Measurements from ENCODE around the gene METAP1D.

- no peak for TF ChIP-seq EZH2 (IDR thresholded peaks at IDR 0.05; ENCODE audit: borderline replicate concordance, low read depth, low read length, poor library complexity, severe bottlenecking)
- TF ChIP-seq CTCF (conservative IDR thresholded peaks at IDR 0.05; ENCODE audit: low read depth, low read length): no peak
Observed at GRCh38 chr2:172038604-172039003, 38.9 kb downstream of the METAP1D start.
